A204.1 (cell line): ENCODE data around the gene MAPKAPK2.

Experiments
- FAIRE-seq: peaks from 2 replicates; lab custom pipeline; 2012; peaks lifted over from hg19 to GRCh38; lab: Jason Lieb, UNC

The MAPKAPK2 gene

DNA sequence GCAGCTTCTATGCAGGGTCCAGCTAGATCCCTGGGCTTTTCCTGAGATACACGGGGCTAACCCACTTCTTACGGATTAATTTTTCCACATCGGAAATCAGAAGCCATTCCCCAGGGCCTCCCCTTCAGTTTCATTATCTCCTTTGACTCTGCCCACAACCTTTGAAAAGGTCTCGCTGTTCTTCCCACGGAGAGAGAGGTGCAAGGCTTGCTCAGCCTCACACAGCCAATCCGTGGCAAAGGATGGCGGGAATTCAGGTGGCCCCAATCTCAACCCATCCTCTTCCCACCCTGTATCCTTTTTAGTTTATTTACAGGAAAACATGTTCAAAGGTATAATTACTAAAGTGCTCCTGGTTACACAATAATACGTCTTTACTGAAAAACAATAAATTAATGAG, 702 bp upstream of the MAPKAPK2 start:
- FAIRE-seq: no peak

- no peak for FAIRE-seq
Observed at GRCh38 chr1:206685334-206685768, 646 bp downstream of the MAPKAPK2 start.

DNA sequence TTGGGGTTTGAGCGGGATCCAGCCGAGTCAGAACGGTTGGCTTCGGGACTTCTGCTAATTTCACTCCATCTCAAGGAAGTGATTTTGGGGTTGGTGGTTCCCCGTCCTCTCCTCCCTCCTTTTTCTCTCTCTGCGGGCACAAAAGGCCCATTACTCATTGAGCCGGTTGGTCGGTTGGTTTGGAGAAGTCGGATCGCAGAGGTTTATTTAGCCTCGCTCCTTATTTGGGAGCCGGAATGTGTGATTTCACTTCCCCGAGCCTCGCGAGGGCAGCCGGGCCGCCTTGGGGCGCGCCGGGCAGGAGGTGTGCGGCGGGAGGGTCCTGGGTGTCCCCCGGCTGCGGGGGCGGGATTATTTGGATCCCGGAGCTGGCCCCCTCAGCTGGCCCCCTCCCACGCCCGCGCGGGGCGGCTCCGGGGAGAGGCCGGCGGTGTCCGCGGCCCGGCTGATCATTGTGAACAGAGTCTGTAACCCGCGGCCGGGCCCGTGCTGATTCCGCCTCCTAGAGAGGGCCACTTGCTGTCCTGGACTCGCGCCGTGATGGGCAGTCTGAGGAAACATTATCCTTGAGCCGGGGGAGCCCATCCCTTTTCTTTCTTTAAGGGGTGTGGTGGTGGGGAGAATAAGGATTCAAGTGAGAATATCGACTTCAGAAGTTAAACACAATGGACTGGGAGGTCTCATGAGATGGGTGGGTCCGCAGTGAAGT, 1.2 kb downstream of the MAPKAPK2 start:
- no peak for FAIRE-seq

DNA sequence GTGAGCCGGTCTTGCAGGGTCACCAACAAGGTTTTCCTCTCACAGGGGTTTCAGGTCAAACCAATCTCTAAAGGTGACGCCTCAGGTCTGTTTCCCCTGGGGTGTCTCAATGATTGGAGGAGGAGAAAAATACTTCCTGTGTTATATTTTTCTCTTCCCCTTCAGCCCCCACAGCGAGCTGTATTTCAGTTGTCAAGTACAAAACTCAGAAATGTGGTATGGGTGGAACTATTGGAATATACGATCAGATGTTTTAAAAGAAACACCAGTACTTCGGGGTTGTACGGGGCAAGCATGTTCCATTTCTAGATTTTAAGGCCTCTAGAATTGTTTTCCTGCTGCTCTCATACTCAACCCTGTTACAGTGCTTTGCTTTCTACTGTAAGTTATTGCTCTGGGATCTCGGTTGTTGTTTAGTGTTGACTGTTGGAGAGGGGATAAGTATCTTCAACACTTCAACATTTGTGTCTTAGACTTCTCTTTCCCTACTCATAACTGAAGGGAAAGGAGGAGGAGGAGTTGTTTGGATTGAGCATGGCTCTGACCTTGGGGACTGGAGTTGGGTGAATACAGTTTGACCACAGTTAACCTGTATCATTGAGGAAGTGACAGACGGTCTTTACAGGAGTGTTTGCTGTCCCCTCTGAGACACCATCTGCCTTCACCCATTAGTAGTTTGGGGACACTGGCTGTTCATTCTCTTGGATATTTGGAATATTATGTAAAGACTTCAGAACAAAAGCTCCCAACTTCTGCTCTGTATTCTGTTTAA, 2.0 kb downstream of the MAPKAPK2 start:
- no peak for FAIRE-seq

DNA sequence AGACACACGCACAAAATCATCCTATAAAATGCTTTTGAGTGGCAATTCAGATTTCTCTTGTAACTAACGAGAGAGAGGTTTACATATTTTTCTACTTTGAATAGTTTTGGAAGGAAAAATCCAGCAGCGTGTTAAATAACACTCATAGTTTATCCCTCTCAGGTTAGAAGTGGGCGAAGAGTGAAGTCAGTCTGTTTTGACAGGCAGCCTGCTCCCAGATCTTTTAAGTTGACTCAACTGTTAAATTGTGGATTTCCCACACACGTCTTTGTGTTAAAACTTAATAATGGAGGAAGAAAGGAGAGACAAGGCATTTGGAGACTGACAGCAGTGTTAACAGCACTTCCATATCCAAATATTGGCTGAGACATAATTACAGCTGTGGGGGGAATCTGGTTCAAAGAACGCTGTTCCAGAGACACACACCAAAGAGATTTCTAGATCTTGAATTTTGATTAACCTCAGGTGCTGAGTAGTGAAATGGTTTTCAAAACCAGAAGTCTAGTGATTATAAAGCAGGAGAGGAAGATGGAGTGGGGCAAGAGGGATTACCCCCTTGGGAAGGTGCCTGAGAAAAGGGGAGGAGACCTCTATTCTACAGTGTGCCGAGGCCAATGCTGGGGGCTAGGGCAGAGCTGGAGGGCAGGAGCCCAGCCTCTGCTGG, 2.7 kb downstream of the MAPKAPK2 start:
- no peak for FAIRE-seq

- FAIRE-seq: no peak
Observed at GRCh38 chr1:206687915-206688442, 3.3 kb downstream of the MAPKAPK2 start.

DNA sequence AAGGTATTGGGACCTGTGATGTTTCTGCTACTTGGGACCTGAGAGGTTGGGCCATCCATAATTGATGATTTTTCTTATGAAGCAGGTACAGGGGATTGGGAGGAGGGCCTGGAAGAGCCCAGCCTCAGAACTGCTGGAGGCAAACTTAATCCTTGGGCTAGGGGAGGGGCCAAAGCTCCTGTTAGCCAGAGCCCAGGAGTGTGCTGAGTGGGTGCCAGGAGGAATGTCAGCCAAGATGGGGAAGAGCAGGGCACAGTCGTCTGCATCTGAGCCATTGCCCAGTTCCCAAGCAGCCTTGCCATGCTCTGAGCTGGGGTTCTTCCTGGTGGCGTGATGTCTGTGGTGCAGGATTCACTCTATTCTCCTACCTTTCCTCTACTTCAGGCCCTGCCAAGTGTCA, 5.8 kb downstream of the MAPKAPK2 start:
- no peak for FAIRE-seq

- FAIRE-seq: no peak
Observed at GRCh38 chr1:206691604-206692003, 6.9 kb downstream of the MAPKAPK2 start.

DNA sequence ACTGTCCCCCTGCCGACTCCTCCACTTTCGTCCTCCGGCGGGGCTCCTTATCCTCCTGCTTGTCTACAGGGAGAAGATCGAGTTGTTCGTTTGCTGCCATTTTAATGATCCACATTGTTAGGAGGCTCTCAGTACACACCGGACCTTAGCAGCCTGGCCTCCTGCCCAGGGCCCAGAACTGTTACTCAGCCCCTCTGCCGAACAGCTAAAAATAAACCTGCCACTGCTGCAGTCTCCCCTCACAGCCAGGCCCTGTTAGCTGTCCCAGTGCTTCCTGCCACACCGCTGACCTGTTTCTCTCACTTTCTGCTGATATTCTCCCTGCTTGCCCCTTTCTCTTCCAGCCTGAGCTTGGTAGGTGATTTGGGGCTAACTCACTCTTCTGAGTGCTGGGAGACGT, 8.3 kb downstream of the MAPKAPK2 start:
- no peak for FAIRE-seq

DNA sequence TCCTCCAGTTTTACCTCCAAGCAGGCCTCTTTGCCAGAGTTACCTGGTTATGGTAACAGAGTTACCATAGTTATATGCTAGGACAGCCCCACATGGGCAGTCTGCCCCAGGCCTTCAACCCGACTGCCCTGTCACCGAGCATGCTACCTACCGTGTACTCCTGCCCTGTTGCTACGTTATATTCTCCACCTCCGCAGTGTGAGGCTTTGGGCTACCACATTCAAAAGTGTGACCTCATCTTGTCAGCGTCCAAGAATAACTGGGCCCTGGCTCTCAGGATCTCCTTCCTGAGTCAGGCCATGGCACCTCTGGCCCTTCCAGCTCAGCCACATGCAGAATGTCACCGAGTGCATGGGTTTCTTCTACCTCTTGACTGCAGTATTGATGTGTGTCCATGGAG, 8.9 kb downstream of the MAPKAPK2 start:
- FAIRE-seq: no peak

DNA sequence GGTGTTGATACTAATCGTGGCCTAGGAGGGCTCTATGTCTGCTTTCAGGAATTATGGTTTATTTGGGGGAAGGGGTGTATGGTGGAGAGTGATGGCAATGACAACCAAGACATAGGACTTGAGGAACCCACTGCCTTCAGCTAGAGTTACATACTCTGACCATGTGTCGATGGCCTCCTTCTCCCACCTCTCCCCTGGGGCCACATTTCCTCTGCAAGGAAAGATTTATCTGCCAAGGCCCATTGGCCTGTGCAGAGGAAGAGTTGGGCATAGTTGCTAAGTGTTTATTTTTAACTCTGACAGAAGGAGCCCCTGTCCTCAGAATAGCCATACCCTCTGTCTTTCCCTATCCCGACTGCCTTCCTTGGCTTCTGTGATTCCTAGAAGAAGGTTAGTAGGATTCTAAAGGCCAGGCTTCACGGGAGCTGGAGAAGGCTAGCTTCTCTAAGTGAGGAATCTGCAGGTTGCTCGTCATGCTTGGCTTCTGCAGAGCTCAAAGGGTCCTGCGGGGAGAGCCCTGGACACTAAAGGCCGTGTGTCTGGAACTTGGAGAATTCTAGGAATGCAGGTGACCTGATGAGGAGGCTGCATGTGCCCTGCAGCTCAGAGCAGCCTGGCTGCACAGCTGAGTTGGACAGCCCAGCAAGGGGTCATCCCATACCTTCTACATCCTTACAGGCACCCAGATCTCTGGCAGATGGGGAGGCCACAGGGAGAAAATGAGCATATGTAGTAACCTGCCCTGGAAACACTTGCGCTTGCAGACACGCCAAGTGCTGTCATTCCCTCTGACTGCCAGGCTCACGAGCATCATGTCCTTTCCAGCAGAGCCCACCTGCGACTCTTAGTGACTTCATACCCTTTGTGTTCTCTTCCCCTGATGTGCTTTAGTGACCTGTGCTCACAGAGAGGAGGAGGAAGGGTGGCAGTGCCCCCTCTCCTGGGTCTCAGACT, 9.7 kb downstream of the MAPKAPK2 start:
- no peak for FAIRE-seq

- no peak for FAIRE-seq
Observed at GRCh38 chr1:206695733-206696132, 11.0 kb downstream of the MAPKAPK2 start.

GRCh38 chr1:206696812-206697585, 12.3 kb downstream of the MAPKAPK2 start:
- FAIRE-seq: no peak

DNA sequence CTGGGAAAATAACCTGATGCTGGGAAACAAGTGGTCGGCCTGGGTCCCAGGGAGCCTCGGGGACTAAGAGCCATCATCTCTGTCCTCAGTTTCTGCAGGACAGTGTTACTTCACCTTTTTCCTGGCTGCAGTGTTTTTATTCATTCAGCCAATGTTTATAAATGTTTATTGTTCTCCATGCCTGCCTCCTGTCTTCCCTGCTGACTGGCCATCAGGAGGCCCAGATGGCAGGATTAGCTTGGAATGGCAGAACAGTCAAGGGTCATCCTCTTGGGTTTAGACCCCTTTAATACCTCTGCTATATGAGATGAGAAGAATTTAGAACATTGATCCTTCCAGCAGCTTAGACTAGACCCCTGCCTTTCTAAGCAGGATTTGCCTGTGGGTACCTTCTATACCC, 13.3 kb downstream of the MAPKAPK2 start:
- FAIRE-seq: no peak

- FAIRE-seq: no peak
Observed at GRCh38 chr1:206699000-206699586, 14.4 kb downstream of the MAPKAPK2 start.

- FAIRE-seq: no peak
Observed at GRCh38 chr1:206699626-206700025, 14.9 kb downstream of the MAPKAPK2 start.

DNA sequence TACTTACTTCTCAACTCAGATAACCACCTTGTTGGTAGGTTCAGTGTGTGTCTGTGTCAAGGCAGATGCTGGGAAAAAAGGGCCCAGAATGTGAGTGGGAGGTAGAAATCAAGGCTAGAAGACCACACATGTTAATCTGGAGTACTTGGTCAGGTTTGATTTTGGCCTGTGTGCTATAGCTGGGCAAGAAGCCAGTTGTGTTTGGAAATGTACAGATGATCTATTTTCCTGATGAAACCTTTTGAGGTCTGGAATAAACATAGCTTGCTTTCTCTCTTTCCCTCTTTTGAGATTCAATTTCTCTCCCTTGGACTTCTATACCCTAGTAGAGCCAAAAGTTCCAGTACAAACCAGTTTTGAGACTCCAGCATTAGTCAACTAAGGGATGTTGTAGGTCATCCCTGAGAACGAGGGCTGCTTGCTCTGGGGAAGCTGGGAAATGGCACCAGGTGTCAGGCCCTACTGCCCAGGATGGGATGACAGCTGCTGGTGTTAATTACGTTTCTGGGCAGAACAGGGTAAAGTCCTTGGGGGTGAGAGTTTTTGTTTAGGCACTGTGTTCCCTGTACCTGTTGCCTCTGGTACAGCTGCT, 15.8 kb downstream of the MAPKAPK2 start:
- no peak for FAIRE-seq

GRCh38 chr1:206702260-206702659, 17.6 kb downstream of the MAPKAPK2 start:
- FAIRE-seq: no peak

- no peak for FAIRE-seq
Observed at GRCh38 chr1:206702803-206703202, 18.1 kb downstream of the MAPKAPK2 start.

GRCh38 chr1:206703661-206704060, 19.0 kb downstream of the MAPKAPK2 start:
- no peak for FAIRE-seq
